ENCODE data around the gene NKTR.

- no peak for TF ChIP-seq EZH2phosphoT487 (IDR thresholded peaks at IDR 0.05; ENCODE audit: unreplicated experiment)
- TF ChIP-seq, protein P1, sequence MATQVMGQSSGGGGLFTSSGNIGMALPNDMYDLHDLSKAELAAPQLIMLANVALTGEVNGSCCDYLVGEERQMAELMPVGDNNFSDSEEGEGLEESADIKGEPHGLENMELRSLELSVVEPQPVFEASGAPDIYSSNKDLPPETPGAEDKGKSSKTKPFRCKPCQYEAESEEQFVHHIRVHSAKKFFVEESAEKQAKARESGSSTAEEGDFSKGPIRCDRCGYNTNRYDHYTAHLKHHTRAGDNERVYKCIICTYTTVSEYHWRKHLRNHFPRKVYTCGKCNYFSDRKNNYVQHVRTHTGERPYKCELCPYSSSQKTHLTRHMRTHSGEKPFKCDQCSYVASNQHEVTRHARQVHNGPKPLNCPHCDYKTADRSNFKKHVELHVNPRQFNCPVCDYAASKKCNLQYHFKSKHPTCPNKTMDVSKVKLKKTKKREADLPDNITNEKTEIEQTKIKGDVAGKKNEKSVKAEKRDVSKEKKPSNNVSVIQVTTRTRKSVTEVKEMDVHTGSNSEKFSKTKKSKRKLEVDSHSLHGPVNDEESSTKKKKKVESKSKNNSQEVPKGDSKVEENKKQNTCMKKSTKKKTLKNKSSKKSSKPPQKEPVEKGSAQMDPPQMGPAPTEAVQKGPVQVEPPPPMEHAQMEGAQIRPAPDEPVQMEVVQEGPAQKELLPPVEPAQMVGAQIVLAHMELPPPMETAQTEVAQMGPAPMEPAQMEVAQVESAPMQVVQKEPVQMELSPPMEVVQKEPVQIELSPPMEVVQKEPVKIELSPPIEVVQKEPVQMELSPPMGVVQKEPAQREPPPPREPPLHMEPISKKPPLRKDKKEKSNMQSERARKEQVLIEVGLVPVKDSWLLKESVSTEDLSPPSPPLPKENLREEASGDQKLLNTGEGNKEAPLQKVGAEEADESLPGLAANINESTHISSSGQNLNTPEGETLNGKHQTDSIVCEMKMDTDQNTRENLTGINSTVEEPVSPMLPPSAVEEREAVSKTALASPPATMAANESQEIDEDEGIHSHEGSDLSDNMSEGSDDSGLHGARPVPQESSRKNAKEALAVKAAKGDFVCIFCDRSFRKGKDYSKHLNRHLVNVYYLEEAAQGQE (IDR thresholded peaks at IDR 0.05; ENCODE audit: unreplicated experiment): no peak
- no peak for TF ChIP-seq CTCF (conservative IDR thresholded peaks at IDR 0.05; ENCODE audit: low read depth in 2 of 2)
- no peak for TF ChIP-seq STAT1 (IDR thresholded peaks at IDR 0.05; ENCODE audit: unreplicated experiment)
- no peak for TF ChIP-seq EZH2 (IDR thresholded peaks at IDR 0.05; ENCODE audit: low read depth, unreplicated experiment)
- TF ChIP-seq POLR2AphosphoS5 (IDR thresholded peaks at IDR 0.05; ENCODE audit: low read depth): no peak
- TF ChIP-seq ZNF114 (CRISPR knock-in tag; IDR thresholded peaks at IDR 0.05): no peak
- no peak for TF ChIP-seq ETS1 (IDR thresholded peaks at IDR 0.05)
These were observed 64.8 kb downstream of the NKTR start for GRCh38 chr3:42665050-42665878.

All from GM23338 (cell line).